NCI-H345 (cell line): ENCODE data around the gene GRAMD1A.

Experiments used
- DNase-seq: peaks from one replicate; lab custom pipeline; 2025; lab: John Stamatoyannopoulos, UW

The GRAMD1A gene

DNA sequence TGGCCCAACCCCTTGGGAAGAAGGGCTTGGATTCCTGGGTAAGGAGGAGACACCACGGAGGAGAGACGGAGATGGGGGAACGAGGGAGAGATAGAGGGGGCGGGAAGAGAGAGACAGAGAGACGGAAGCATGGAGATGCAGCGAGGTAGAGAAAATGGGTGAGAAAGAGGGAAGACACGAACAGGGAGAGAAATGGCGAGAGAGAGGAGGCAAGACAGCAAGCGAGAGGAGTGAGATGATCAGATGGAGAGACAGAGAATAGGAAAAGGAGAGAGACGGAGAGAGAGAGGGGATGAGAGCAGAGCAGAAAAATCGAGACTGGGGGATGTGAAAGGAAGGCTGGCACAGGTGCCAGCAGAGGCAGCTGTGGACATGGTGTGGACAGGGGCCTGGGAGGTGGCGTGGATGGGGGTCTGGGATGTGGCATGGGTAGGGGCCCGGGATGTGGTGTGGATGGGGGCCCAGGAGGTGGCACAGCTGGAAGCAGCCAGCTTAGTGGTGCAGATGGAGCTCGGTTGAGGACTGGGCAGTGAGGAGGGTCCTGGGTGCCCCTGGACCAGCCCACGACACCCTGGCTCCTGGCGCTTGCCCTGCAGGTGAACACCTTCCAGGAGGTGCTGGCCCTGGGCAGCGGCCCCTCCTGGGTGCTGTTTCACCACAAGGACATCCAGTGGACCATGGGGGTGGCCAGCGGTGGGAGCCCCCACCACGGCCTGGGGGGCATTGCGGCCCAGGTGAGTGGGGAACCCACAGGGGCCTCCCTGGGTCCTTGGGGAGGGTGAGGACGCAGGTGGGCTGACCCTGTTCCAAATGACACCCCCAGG is 75.3 kb downstream of the GRAMD1A start:
- no peak for DNase-seq

DNA sequence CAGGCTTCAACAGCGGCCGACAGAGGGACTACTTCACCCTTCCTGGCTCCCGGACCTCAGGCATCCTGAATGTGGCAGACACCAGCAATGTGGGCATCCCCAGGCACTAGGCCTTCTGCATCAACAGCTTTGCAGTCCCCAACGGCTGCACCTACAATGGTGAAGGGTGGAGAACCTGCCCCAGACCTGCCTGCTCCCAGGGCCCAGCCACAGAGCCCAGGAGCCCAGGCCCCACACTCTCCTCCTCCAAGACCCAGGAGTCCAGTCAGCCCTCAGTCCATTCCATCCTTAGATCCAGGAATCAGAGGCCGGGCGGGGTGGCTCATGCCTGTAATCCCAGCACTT is 75.9 kb downstream of the GRAMD1A start:
- DNase-seq: no peak
